Stimulated activated CD4-positive, alpha-beta T cell treated with anti-CD3 and anti-CD28 coated beads, Interleukin-1b, Interleukin-23, amount 100 ng/mL, for 24 hours (primary cell): ENCODE data around the gene MTFP1.
A peak's percentile ranks its signal among the peaks of the same experiment; 100 is the strongest.
"Not testable (repeated sequence)": the region's sequence is repeated elsewhere in the genome, so short reads cannot be mapped to it uniquely, and the experiment has no call there.

Experiments
- DNase-seq, 4 experiments: peaks; one replicate each; pipeline ENCODE4 v3.0.0-alpha.2; 2020; ENCODE audit warnings: low read depth in 4 of 4, low spot score in 1 of 4

Gene MTFP1

GRCh38 chr22:30402028-30402765 is 23.4 kb upstream of the MTFP1 start:
- DNase-seq: no peak

GRCh38 chr22:30402766-30403104 is 22.8 kb upstream of the MTFP1 start:
- not testable (repeated sequence) for DNase-seq

GRCh38 chr22:30404307-30404706 is 21.3 kb upstream of the MTFP1 start:
- no peak for DNase-seq

- DNase-seq: no peak
These were observed 19.8 kb upstream of the MTFP1 start for GRCh38 chr22:30405731-30406130.

- no peak for DNase-seq
These were observed 19.2 kb upstream of the MTFP1 start for GRCh38 chr22:30406400-30406799.

- no peak for DNase-seq
These were observed 17.0 kb upstream of the MTFP1 start for GRCh38 chr22:30408388-30409102.

- no peak for DNase-seq
These were observed 13.8 kb upstream of the MTFP1 start for GRCh38 chr22:30411780-30412179.

GRCh38 chr22:30413001-30413400 is 12.6 kb upstream of the MTFP1 start:
- no peak for DNase-seq

GRCh38 chr22:30413745-30414524 is 11.6 kb upstream of the MTFP1 start:
- DNase-seq: no peak

GRCh38 chr22:30414525-30415047 is 11.0 kb upstream of the MTFP1 start:
- DNase-seq: no peak

- no peak for DNase-seq
These were observed 9.2 kb upstream of the MTFP1 start for GRCh38 chr22:30416403-30416802.

GRCh38 chr22:30416837-30417236 is 8.7 kb upstream of the MTFP1 start:
- DNase-seq: no peak

- no peak for DNase-seq
These were observed 5.0 kb upstream of the MTFP1 start for GRCh38 chr22:30420347-30421125.

- no peak for DNase-seq
These were observed 3.7 kb upstream of the MTFP1 start for GRCh38 chr22:30421695-30422480.

GRCh38 chr22:30422481-30423300 is 2.9 kb upstream of the MTFP1 start:
- peak in 1 of 4 experiments; percentile 45 for DNase-seq

- DNase-seq: peak in 2 of 4 experiments; percentile 23 to 25
These were observed 2.1 kb upstream of the MTFP1 start for GRCh38 chr22:30423301-30423958.

GRCh38 chr22:30423959-30424533 is 1.5 kb upstream of the MTFP1 start:
- peak; percentile 87 to 97 (median 96) for DNase-seq

GRCh38 chr22:30424534-30425326 is 838 bp upstream of the MTFP1 start:
- no peak for DNase-seq
